GM21390 (cell line): ENCODE data around the gene ADGRG3.
A peak's percentile ranks its signal among the peaks of the same experiment; 100 is the strongest.

ENCODE experiments used
- ATAC-seq: cut with Tn5 transposase; IDR thresholded peaks from one replicate; pipeline ENCODE4 v1.9.1; 2021; ENCODE audit not compliant: unreplicated experiment

Gene ADGRG3

DNA sequence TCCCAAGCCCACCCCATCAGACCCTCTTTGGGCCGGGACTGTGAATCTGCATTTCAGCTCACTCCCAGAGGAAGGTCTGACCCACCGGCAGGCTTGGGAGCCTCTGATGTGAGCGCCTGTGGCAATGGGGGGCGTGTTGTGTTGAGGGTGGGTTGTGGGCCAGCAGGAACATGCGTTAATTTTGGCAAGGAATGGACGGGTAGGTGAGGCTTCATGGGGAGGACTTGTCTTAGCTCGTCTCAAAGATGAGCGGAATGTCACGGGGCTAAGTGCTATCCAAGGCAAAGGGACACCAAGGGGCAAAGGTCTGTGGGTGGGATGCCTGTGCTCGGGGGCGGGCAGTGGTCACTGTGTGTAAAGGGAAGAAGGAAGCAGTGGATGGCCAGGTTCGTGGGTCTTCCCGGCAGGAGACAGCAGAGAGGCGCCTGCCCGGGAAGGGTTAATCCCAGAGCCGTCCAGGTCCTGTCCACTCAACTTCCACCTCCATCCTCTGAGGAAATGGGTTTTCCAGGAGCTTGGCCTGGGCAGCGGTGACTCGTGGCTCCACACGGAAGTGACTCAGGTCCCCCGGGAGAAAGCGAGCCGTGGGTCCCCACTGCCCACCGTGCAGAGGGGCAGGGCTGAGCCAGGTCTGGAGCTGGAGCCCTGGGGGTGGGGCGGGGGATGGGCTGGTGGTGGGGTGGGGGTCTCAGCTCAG lies 22.3 kb upstream of the ADGRG3 start:
- no peak for ATAC-seq

DNA sequence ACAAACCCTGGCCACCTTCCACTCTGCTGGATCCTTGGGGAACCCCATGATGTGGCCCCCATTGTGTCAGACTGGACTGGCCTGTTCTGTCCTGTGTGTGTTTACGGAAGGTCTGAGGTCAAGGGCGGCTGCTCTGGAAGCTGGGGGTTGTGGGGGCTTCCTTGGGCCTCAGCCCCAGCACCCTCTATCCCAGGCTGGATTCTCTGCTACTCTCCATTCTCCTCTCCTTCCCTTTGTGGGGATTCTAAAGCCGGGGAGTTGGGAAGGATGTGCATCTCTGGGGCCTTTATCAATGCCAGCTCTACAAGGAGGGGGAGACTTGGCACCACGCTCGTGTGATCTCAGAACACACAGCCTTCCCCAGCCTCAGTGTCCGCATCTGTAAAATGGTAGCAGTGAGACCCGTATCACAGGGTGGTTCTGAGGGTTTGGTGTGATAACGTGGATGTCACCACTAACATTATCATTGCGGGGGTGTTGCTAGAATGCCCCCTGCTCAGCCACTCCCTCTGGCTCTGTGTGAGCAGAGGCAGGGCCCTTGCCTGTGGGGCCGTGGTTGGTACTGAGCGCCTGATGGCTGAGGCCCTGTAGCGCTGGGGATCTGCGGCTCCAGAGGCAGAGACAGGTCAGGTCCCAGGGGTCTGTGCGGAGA lies 21.6 kb upstream of the ADGRG3 start:
- ATAC-seq, result no peak

- ATAC-seq, result no peak
Observed at GRCh38 chr16:57647136-57647875, 20.8 kb upstream of the ADGRG3 start.

- ATAC-seq, result peak; percentile 39
Observed at GRCh38 chr16:57648125-57648524, 20.0 kb upstream of the ADGRG3 start.

GRCh38 chr16:57648581-57649442 lies 19.3 kb upstream of the ADGRG3 start:
- peak; percentile 48 for ATAC-seq

DNA sequence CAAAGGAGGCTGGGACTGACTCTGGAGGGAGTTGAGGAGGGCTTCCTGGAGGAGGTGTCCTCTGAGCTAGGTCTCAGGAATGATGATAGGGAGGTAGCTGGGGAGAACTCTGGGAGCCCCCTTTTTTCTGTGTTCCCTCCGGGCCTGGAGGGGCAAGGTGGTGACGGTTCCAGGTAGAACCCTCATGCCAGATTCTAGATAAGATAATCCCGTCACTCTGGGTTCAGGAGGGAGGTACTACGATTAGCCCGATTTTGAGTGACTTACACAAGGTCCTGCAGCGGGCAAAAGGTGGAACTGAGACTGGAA lies 18.7 kb upstream of the ADGRG3 start:
- no peak for ATAC-seq

GRCh38 chr16:57649846-57650245 lies 18.3 kb upstream of the ADGRG3 start:
- no peak for ATAC-seq

DNA sequence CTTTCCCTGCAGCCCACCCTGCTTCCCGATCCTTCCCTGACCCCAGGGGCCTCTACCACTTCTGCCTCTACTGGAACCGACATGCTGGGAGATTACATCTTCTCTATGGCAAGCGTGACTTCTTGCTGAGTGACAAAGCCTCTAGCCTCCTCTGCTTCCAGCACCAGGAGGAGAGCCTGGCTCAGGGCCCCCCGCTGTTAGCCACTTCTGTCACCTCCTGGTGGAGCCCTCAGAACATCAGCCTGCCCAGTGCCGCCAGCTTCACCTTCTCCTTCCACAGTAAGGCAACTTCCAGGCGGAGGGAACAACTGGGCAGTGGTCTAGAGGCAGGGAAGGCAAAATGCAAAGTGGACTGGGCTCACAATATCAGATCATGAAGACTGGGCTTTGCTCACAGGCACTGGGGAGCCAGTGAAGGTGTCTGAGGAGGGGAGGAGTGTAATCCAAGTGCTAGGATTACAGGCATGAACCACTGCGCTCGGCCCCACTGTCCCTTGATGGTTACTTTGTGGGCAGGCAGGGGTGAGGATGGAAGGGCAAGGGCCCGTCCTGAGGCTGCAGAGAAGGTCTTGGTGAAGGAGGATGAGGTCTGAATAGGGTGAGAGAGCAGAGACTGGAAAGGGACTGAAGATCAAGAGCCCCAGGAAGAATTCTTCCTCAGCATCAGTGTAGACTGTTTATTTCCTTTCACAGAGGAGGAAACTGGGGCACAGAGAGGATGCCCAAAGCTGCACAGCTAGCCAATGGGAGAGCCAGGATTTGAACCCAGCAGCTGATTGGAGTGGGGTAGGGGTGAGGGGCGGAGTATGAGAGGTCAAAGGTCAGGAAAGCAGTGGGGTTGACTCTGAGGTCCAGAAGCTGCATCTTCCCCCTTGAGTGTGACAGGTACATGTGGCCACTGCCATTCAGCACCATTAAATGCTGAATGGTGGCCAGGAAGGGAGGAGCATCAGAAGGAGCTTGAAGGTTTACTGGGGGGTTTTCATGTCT lies 16.5 kb upstream of the ADGRG3 start:
- ATAC-seq, result no peak

GRCh38 chr16:57652695-57653471 lies 15.2 kb upstream of the ADGRG3 start:
- ATAC-seq, result no peak

DNA sequence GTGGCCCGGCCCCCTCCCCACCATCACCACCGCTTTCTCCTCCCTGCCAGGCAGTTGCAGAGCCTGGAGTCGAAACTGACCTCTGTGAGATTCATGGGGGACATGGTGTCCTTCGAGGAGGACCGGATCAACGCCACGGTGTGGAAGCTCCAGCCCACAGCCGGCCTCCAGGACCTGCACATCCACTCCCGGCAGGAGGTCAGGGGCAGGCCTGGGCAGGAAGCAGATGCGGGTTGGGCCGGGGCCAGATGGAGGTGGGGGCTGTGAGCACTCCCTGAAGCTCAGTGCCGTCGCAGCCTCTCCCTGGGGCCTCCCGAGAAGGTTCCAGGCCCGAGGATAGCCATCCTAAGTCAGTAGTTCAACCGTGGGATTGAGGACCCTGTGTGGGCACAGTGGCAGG lies 14.2 kb upstream of the ADGRG3 start:
- ATAC-seq, result no peak

- no peak for ATAC-seq
Observed at GRCh38 chr16:57656342-57656955, 11.7 kb upstream of the ADGRG3 start.

- ATAC-seq, result no peak
Observed at GRCh38 chr16:57657228-57657627, 10.9 kb upstream of the ADGRG3 start.

- no peak for ATAC-seq
Observed at GRCh38 chr16:57658130-57658877, 9.8 kb upstream of the ADGRG3 start.

DNA sequence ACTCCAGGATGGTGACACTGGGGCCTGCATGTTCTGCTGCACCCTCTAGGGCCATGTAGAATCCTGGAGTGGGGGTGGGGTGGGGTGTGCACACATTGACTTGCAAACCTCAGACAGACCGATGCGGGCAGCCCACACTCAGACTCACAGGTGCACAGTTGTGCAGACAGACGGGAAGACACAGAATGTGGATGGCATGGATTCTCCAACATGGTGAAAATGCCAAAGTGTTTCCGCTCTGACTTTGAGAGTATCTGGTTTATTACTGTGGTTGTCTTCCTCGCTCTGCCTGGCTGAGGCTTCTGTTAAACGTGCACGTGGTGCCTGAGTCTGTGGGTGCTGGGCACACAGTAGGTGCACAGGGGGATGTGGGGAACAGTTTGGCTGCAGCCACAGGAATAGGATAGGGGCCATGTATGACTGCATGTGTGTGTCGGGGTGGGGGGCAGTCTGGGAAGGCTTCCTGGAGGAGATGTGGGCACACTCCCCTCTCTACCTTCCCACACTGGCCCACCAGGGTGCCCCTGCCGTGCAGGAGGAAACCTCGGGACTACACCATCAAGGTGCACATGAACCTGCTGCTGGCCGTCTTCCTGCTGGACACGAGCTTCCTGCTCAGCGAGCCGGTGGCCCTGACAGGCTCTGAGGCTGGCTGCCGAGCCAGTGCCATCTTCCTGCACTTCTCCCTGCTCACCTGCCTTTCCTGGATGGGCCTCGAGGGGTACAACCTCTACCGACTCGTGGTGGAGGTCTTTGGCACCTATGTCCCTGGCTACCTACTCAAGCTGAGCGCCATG lies 9.0 kb upstream of the ADGRG3 start:
- no peak for ATAC-seq

- ATAC-seq, result no peak
Observed at GRCh38 chr16:57660715-57661463, 7.2 kb upstream of the ADGRG3 start.

DNA sequence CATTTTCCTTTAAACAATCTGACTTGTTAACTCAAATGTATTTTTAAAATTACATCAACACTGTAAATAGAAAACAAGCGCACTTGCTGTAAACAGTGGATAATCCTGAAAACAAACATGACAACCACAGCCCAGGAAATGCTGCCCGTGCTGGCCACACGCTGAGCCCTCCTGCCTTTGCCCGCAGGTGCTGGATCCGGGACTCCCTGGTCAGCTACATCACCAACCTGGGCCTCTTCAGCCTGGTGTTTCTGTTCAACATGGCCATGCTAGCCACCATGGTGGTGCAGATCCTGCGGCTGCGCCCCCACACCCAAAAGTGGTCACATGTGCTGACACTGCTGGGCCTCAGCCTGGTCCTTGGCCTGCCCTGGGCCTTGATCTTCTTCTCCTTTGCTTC lies 6.6 kb upstream of the ADGRG3 start:
- no peak for ATAC-seq
